MV-4-11 (cell line): Measurements from ENCODE around the gene FGF23.
"Not testable (repeated sequence)": the region's sequence is repeated elsewhere in the genome, so short reads cannot be mapped to it uniquely, and the experiment has no call there.

ENCODE experiments used
- DNase-seq: peaks from one replicate; lab custom pipeline; 2025; lab: John Stamatoyannopoulos, UW

The FGF23 gene

DNA sequence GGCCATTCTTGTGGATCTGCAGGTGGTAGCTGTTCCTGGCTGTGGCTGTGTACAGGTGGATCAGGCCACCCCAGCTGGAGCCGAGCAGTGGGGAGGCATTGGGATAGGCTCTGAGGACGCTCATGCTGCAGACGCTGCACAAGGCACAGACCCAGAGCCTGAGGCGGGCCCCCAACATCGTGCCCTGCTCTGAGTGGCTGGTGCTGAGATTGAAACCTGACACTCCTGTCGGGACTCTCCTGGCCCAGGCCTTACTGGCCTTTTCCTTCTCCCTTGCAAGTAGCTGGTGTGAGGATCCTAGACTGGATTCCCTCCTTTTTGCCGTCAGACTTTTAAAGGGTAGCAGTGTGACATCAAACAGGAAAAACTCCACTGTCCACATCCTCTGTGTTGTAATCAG is at the start of gene FGF23:
Gene FGF23, minus strand, starts transcription at position 308 of the 400 bp plus-strand sequence. Its CDS starts 130 bp downstream, at position 178.
- no peak for DNase-seq

DNA sequence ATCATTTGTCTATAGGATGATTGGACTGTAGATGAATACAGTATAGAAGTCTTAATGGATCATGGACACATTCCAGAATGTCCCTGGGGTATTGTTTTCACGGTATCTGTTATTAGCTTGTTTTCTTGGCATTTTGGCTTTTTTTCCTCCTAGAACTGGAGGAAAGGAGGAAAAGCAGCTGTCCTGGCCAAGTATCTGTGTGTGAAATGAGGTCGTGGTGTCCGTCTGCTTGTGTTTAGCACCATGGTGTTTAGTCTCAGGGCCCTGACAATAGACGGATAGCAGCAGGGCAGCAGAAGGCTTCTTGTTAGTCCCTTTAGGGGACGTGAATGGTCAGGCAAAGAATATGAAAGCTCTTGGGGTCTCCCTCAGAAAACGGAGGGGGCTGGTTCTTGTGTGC is 44.9 kb upstream of the FGF23 start:
- DNase-seq: no peak

GRCh38 chr12:4423528-4424195 is 44.1 kb upstream of the FGF23 start:
- no peak for DNase-seq

GRCh38 chr12:4422985-4423384 is 43.5 kb upstream of the FGF23 start:
- no peak for DNase-seq

GRCh38 chr12:4421590-4422031 is 42.1 kb upstream of the FGF23 start:
- peak; percentile 33 for DNase-seq

DNA sequence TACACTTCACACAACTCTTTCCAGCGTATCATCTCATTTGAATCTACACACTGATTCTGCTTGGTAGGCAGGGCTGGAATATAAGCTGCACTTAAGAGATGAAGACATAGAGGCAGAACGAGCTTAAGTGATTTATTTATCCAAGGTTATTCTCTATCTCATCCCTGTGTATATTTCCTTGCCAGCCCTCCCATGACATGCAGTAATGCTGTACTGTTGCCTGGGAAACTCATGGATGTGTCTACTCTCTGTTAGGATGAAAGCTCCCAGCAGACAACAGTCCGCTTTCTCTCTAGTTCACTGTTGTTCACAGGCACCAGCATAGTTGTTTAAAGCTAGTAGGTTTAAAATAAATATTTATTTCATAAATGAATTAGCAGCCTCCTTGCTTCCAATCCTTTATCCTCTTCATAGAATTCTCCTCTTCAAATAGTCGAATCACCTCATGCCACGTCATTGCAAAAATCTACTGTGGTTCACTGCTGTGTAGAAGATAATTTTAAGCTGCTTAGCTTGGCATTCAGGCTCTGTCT is 40.7 kb upstream of the FGF23 start:
- no peak for DNase-seq

GRCh38 chr12:4418913-4419312 is 39.4 kb upstream of the FGF23 start:
- DNase-seq: no peak

GRCh38 chr12:4417936-4418335 is 38.4 kb upstream of the FGF23 start:
- DNase-seq: no peak

GRCh38 chr12:4417455-4417854 is 37.9 kb upstream of the FGF23 start:
- DNase-seq: no peak

DNA sequence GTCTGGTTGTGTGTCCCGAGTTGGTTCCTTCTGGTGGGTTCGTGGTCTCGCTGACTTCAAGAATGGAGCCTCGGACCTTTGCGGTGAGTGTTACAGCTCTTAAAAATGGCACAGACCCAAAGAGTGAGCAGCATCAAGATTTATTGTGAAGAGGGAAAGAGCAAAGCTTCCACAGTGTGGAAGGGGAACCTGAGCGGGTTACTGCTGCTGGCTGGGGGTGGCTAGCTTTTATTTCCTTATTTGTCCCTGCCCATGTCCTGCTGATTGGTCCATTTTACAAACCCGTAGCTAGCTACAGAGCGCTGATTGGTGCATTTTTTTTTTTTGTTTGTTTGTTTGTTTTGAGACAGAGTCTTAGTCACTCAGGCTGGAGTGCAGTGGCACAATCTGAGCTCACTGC is 36.8 kb upstream of the FGF23 start:
- no peak for DNase-seq

DNA sequence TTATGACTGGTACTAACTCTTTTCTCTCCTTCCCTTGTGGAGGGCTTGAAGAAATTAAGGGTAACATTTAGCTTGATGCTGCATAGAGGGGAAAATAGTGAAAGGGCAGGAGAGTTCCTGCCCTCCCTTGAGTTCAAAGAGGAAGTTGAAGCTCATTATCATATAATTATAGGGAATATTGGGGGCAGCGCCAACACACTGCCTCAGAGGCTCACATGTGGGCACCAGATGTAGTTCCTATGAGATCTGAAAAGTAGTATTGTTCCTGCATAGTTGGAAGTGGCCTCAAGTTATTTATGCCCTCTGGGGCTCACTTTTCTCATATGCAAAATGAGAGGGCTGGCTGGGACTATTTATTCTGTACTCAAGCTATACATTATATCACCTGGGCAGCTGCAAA is 33.0 kb upstream of the FGF23 start:
- no peak for DNase-seq

DNA sequence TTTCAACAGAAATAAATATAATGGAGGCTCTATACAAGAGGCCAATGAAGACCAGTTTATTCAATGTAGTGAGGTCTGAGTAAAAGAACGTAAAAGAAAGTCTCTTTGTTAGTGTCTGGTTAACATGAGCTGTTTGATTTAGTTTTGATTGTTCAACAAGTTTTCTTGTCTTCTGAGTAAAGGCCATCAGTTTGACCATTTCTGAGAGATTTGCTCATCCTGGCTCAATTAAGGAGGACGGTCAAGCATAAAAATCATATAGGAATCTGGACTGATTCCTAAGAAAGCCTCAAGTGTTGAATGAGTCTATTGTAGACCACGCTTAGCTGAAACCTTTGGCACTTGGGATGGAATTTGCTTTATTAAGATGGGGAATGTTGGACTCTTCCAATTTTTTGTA is 32.5 kb upstream of the FGF23 start:
- DNase-seq: no peak

DNA sequence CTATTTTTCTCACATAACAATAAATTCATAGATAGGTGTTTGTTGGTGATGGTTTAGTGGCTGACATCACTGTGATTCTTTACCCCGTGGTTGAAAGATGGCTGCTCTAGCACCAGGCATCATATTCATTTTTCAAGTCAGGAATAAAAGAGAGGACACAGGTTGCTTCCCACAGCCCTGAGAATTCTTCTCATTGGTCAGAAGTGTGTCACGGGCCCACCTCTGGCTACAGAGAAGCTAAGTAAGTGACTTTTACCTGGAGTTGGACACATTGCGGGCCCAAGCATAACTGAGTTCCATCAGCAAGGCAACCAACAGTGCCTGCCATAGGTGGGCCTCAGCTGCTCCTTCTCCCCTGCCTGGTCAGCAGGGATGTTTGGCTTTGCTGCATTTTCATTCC is 27.6 kb upstream of the FGF23 start:
- no peak for DNase-seq

DNA sequence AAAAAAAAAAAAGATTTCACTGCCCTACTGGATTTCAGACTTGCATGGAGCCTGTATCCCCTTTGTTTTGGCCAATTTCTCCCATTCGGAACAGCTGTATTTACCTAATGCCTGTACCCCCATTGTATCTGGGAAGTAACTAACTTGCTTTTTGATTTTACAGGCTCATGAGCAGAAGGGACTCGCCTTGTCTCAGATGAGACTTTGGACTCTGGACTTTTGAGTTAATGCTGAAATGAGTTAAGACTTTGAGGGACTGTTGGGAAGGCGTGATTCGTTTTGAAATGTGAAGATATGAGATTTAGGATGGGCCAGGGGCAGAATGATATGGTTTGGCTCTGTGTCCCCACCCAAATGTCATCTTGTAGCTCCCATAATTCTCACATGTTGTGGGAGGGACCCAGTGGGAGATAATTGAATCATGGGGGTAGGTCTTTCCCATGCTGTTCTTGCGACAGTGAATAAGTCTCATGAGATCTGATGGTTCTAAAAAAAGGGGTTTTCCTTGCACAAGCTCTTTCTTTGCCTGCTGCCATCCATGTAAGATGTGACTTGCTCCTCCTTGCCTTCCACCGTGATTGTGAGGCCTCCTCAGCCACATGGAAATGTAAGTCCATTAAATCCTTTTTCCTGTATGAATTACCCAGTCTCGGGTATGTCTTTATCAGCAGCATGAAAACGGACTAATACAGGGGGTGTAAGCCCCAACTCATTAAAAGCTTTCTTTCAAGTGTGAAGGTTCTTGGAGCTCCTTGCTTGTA is 25.5 kb upstream of the FGF23 start:
- not testable (repeated sequence) for DNase-seq

DNA sequence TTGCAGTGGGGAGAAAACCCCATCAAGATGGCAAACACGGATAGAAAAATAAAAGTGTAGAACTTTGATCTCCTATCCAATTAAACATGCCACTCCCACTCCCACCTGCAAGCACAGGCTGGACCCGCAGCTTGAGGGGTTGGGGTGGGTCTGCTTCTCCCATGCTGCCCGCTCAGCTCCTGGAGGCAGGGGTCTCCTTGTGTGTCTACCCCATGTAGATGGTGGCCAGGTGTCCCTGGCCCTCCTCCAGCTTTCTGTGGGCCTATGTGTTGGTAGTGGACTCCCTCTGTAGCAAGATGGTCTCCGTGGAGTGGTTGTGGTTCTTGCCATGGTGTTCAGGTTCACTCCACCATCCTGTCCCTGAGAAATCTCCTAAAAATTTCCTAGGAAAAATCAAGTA is 23.5 kb upstream of the FGF23 start:
- no peak for DNase-seq

GRCh38 chr12:4401117-4401516 is 21.6 kb upstream of the FGF23 start:
- DNase-seq: no peak

GRCh38 chr12:4395818-4396217 is 16.3 kb upstream of the FGF23 start:
- DNase-seq: no peak

DNA sequence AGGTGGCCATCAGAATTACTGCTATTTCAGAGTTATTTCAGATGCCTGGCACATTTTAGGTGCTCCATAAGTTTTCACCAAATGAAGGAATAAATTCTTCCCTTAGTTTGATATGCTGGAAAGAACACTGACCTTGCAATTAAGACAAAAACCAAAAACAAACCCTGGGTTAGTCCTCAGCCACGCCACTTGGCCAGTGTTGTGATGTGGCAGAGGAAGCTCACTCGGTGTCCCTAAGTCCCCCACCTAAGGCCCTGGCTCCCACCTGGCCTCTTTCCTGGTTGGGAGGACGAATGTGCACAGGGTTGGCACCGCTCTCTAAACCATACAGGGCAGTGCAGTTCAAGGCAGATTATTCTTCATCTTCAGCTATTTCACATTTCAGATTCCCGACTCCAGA is 13.7 kb upstream of the FGF23 start:
- DNase-seq: no peak

DNA sequence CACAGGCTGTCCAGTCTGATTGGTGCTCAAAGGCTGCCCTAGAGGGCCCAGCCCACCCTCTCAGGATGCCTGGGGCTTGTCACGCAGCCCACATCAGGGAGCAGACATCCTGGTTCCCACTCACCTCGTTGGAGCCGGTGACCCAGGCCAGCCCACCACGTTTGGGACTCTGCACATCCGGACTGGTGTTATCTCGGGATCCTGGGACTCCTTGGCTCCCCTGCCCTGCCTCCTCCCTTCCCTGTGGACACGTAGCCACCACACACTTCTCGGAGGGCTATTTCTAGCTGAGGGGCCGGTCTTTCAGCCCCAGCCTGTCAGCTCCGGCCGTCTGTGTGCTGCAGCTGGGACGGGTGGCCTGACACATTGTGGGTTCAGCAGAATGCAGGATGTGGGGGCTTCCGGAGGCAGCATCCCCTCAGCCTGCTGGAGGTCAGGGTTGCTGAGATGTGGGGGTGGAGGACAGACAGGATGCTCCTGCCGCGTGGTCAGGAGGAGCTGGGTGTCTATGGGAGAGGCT is 12.8 kb upstream of the FGF23 start:
- DNase-seq: no peak

DNA sequence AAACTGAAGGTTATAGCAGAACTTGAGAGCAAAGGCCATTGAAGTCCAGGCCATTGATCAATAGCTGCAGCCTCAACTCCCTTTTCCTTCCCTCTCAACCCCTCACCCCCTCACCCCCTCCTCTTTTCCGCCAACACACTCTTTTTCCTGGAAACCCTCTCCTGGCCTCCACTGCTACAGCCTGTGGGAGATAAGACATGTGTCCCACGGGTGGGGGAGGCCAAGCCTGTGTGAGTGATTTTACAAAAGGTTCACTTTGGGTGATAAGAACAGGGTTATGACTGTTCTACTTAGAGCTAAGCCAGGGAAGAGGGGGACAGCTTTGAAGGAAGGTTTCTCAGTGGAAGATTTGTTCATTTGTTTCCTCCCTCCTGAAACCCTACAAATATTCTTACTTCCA is 9.2 kb upstream of the FGF23 start:
- DNase-seq: no peak

- no peak for DNase-seq
Measured at GRCh38 chr12:4388032-4388431, 8.5 kb upstream of the FGF23 start.

DNA sequence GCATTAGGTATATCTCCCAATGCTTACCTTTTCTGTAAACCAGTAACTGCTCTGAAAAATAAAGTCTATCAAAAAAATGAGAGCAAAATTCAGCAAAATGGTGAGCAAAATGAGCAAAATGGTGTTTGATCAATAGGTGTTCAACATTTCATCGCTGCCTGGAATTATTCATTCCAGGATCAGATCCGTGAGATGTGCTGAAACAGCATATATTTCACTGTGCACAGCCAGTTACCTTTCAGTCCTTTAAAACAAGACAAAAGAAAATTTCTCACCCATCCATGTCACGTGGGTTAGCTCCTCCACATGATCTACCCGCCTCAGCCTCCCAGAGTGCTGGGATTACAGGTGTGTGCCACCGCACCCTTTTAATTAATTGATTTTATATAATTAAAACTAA is 8.1 kb upstream of the FGF23 start:
- no peak for DNase-seq

DNA sequence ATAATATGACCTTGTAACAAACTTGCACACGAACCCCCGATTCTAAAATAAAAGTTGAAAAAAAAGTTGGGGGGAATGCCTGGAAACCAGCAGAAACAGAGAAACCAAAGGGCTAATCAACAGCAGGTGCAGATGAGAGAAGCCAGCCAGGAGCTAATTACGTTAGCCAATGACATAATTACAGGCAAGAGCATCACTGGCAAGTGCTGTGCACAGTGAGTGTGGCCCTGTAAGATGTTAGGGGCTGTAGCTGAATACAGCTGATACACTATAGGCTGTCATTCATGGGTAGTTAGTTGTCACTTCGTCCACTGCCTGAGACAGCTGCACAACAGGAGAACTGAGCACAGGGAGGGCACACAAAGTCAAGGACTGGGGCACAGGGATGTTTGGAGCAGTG is 7.3 kb upstream of the FGF23 start:
- no peak for DNase-seq
